IMR-90 (cell line): ENCODE data around the gene RBBP6.

ENCODE experiments used
- BHLHE40 ChIP-seq: fragments of 150-350 bp; IDR thresholded peaks from 2 replicates; pipeline ENCODE4 v1.6.1; 2016; ENCODE audit warnings: mild to moderate bottlenecking, low read depth, low read length
- CEBPB ChIP-seq: IDR thresholded peaks from 2 replicates; pipeline ENCODE4 v1.6.1; 2012; ENCODE audit warnings: low read depth, low read length, improper control_type of control experiment
- CTCF ChIP-seq: conservative IDR thresholded peaks from 2 replicates; pipeline ENCODE4 v1.5.1; 2012; ENCODE audit warnings: mild to moderate bottlenecking, low read depth, low read length, improper control_type of control experiment
- ELK1 ChIP-seq: fragments of 150-350 bp; IDR thresholded peaks from 2 replicates; pipeline ENCODE4 v1.6.1; 2016; ENCODE audit warnings: low read depth, mild to moderate bottlenecking, low read length, moderate library complexity, borderline replicate concordance
- FOS ChIP-seq: fragments of 150-350 bp; IDR thresholded peaks from 2 replicates; pipeline ENCODE4 v1.6.1; 2016; ENCODE audit warnings: low read depth, low read length
- MAFK ChIP-seq: IDR thresholded peaks from 2 replicates; pipeline ENCODE4 v1.6.1; 2012; ENCODE audit warnings: low read depth, low read length, improper control_type of control experiment
- MAZ ChIP-seq: IDR thresholded peaks from 2 replicates; pipeline ENCODE4 v1.6.1; 2012; ENCODE audit warnings: low read depth, mild to moderate bottlenecking, low read length, improper control_type of control experiment, moderate library complexity, borderline replicate concordance
- MXI1 ChIP-seq: IDR thresholded peaks from 2 replicates; pipeline ENCODE4 v1.6.1; 2012; ENCODE audit warnings: low read depth, mild to moderate bottlenecking, low read length, moderate library complexity, borderline replicate concordance
- NFE2L2 ChIP-seq: fragments of 150-350 bp; IDR thresholded peaks from 2 replicates; pipeline ENCODE4 v1.6.1; 2016; ENCODE audit warnings: low read depth, mild to moderate bottlenecking, low read length
- POLR2A ChIP-seq: IDR thresholded peaks from 2 replicates; pipeline ENCODE4 v1.6.1; 2012; ENCODE audit warnings: mild to moderate bottlenecking, low read depth, low read length
- RAD21 ChIP-seq: IDR thresholded peaks from 2 replicates; pipeline ENCODE4 v1.6.1; 2012; ENCODE audit warnings: low read length, improper control_type of control experiment
- RCOR1 ChIP-seq: IDR thresholded peaks from 2 replicates; pipeline ENCODE4 v1.6.1; 2012; ENCODE audit warnings: mild to moderate bottlenecking, low read length, improper control_type of control experiment; ENCODE audit not compliant: insufficient replicate concordance
- SMC3 ChIP-seq: fragments of 150-350 bp; IDR thresholded peaks from 2 replicates; pipeline ENCODE4 v1.6.1; 2016; ENCODE audit warnings: low read depth, mild to moderate bottlenecking, antibody characterized with exemption, low read length, moderate library complexity
- TF ChIP-seq, protein P1 (sequence below): fragments of 150-350 bp; IDR thresholded peaks from 2 replicates; pipeline ENCODE4 v1.6.1; 2017; ENCODE audit warnings: mild to moderate bottlenecking, antibody characterized with exemption, low read length, low read depth

DNA sequence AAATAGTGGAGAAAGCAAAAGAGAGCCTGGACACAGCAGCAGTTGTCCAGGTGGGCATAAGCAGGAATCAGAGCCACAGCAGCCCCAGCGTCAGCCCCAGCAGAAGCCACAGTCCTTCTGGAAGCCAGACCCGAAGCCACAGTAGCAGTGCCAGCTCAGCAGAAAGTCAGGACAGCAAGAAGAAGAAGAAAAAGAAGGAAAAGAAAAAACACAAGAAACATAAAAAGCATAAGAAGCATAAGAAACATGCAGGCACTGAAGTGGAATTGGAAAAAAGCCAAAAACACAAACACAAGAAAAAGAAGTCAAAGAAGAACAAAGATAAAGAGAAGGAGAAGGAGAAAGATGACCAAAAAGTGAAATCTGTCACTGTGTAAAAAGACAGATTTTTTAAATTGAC, 32.7 kb downstream of the RBBP6 start:
- TF ChIP-seq CTCF (no peak), RCOR1 (no peak), POLR2A (no peak), BHLHE40 (no peak), FOS (no peak), MAZ (no peak), ELK1 (no peak), MAFK (no peak), SMC3 (no peak), NFE2L2 (no peak), MXI1 (no peak), RAD21 (no peak), CEBPB (no peak)
- TF ChIP-seq, protein P1, sequence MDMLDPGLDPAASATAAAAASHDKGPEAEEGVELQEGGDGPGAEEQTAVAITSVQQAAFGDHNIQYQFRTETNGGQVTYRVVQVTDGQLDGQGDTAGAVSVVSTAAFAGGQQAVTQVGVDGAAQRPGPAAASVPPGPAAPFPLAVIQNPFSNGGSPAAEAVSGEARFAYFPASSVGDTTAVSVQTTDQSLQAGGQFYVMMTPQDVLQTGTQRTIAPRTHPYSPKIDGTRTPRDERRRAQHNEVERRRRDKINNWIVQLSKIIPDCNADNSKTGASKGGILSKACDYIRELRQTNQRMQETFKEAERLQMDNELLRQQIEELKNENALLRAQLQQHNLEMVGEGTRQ: no peak
